NCI-H2029 treated with DMSO at 0.1 percent for 48 hours (cell line): ENCODE data around the gene DPP6.

ENCODE experiments used
- DNase-seq: peaks from one replicate; lab custom pipeline; 2025; lab: John Stamatoyannopoulos, UW

The DPP6 gene

GRCh38 chr7:154592388-154592787 is 540.2 kb downstream of the DPP6 start:
- DNase-seq: no peak

GRCh38 chr7:154598396-154598795 is 546.2 kb downstream of the DPP6 start:
- DNase-seq: no peak

- DNase-seq: no peak
Observed at GRCh38 chr7:154598864-154599263, 546.7 kb downstream of the DPP6 start.

- no peak for DNase-seq
Observed at GRCh38 chr7:154610903-154611302, 558.7 kb downstream of the DPP6 start.

GRCh38 chr7:154613811-154614210 is 561.6 kb downstream of the DPP6 start:
- no peak for DNase-seq

- DNase-seq: no peak
Observed at GRCh38 chr7:154620141-154620755, 568.0 kb downstream of the DPP6 start.

- no peak for DNase-seq
Observed at GRCh38 chr7:154623399-154623798, 571.2 kb downstream of the DPP6 start.

GRCh38 chr7:154627646-154628290 is 575.6 kb downstream of the DPP6 start:
- DNase-seq: no peak

- DNase-seq: no peak
Observed at GRCh38 chr7:154628556-154628955, 576.4 kb downstream of the DPP6 start.

- no peak for DNase-seq
Observed at GRCh38 chr7:154631162-154631561, 579.0 kb downstream of the DPP6 start.

- no peak for DNase-seq
Observed at GRCh38 chr7:154633641-154634040, 581.4 kb downstream of the DPP6 start.

- no peak for DNase-seq
Observed at GRCh38 chr7:154638286-154638685, 586.1 kb downstream of the DPP6 start.

- no peak for DNase-seq
Observed at GRCh38 chr7:154640266-154640865, 588.2 kb downstream of the DPP6 start.

GRCh38 chr7:154640917-154641316 is 588.7 kb downstream of the DPP6 start:
- DNase-seq: no peak

GRCh38 chr7:154644366-154644765 is 592.2 kb downstream of the DPP6 start:
- DNase-seq: no peak

- DNase-seq: no peak
Observed at GRCh38 chr7:154646126-154647013, 594.2 kb downstream of the DPP6 start.

- peak; percentile 16 for DNase-seq
Observed at GRCh38 chr7:154647625-154648024, 595.4 kb downstream of the DPP6 start.

GRCh38 chr7:154649015-154649414 is 596.8 kb downstream of the DPP6 start:
- no peak for DNase-seq

- no peak for DNase-seq
Observed at GRCh38 chr7:154649434-154649833, 597.2 kb downstream of the DPP6 start.

GRCh38 chr7:154650275-154650674 is 598.1 kb downstream of the DPP6 start:
- DNase-seq: no peak

GRCh38 chr7:154651501-154651900 is 599.3 kb downstream of the DPP6 start:
- DNase-seq: no peak

- no peak for DNase-seq
Observed at GRCh38 chr7:154652564-154652963, 600.4 kb downstream of the DPP6 start.

GRCh38 chr7:154653281-154653680 is 601.1 kb downstream of the DPP6 start:
- no peak for DNase-seq
